C4-2B (cell line): ENCODE measurements around the gene RTF1.

ENCODE experiments used
- CTCF ChIP-seq: fragments of 450-650 bp; conservative IDR thresholded peaks from 2 replicates; pipeline ENCODE4 v1.5.1; 2017; ENCODE audit warnings: mild to moderate bottlenecking
- ZFX ChIP-seq: fragments of 450-650 bp; IDR thresholded peaks from 2 replicates; pipeline ENCODE4 v1.6.1; 2017

GRCh38 chr15:41483115-41483514 lies 66.2 kb downstream of the RTF1 start:
- no peak for TF ChIP-seq CTCF
- no peak for TF ChIP-seq ZFX
